HG03571 (cell line): Measurements from ENCODE around the gene FBXO47.
"Not testable (repeated sequence)": the region's sequence is repeated elsewhere in the genome, so short reads cannot be mapped to it uniquely, and the experiment has no call there.

Experiments
- ATAC-seq: cut with Tn5 transposase; IDR thresholded peaks from one replicate; pipeline ENCODE4 v1.9.1; 2021; ENCODE audit not compliant: unreplicated experiment

FBXO47 gene

GRCh38 chr17:38981636-38982035 is 14.4 kb upstream of the FBXO47 start:
- ATAC-seq: no peak

GRCh38 chr17:38980490-38981217 is 13.5 kb upstream of the FBXO47 start:
- no peak for ATAC-seq

GRCh38 chr17:38978180-38978579 is 11.0 kb upstream of the FBXO47 start:
- ATAC-seq: no peak

GRCh38 chr17:38976187-38976551 is 9.0 kb upstream of the FBXO47 start:
- not testable (repeated sequence) for ATAC-seq

- ATAC-seq: no peak
These were observed 3.6 kb upstream of the FBXO47 start for GRCh38 chr17:38970804-38971203.

GRCh38 chr17:38970128-38970527 is 2.9 kb upstream of the FBXO47 start:
- ATAC-seq: no peak

GRCh38 chr17:38969281-38969680 is 2.1 kb upstream of the FBXO47 start:
- ATAC-seq: no peak

GRCh38 chr17:38961413-38961812 is 5.8 kb downstream of the FBXO47 start:
- ATAC-seq: no peak

GRCh38 chr17:38960402-38960801 is 6.8 kb downstream of the FBXO47 start:
- ATAC-seq: no peak

GRCh38 chr17:38959508-38959907 is 7.7 kb downstream of the FBXO47 start:
- ATAC-seq: no peak

GRCh38 chr17:38958756-38959155 is 8.4 kb downstream of the FBXO47 start:
- no peak for ATAC-seq

GRCh38 chr17:38958326-38958725 is 8.9 kb downstream of the FBXO47 start:
- ATAC-seq: no peak

- not testable (repeated sequence) for ATAC-seq
These were observed 13.4 kb downstream of the FBXO47 start for GRCh38 chr17:38953800-38954199.

- no peak for ATAC-seq
These were observed 20.0 kb downstream of the FBXO47 start for GRCh38 chr17:38947189-38947588.

GRCh38 chr17:38943607-38944006 is 23.6 kb downstream of the FBXO47 start:
- ATAC-seq: no peak

GRCh38 chr17:38942696-38943334 is 24.4 kb downstream of the FBXO47 start:
- no peak for ATAC-seq

- no peak for ATAC-seq
These were observed 26.8 kb downstream of the FBXO47 start for GRCh38 chr17:38940404-38940803.

- no peak for ATAC-seq
These were observed 27.2 kb downstream of the FBXO47 start for GRCh38 chr17:38939987-38940386.

- not testable (repeated sequence) for ATAC-seq
These were observed 33.2 kb downstream of the FBXO47 start for GRCh38 chr17:38933962-38934361.

GRCh38 chr17:38930782-38931181 is 36.4 kb downstream of the FBXO47 start:
- ATAC-seq: not testable (repeated sequence)

GRCh38 chr17:38926293-38927070 is 40.7 kb downstream of the FBXO47 start:
- ATAC-seq: no peak
